NOMO-1 (cell line): Measurements from ENCODE around the gene HNRNPM.

ENCODE experiments used
- DNase-seq, 2 experiments: peaks; one replicate each; lab custom pipeline; 2025; ENCODE audit not compliant: unreplicated experiment in 2 of 2; lab: John Stamatoyannopoulos, UW

HNRNPM gene

GRCh38 chr19:8485561-8486371 is 41.0 kb downstream of the HNRNPM start:
- DNase-seq = no peak

GRCh38 chr19:8486661-8487136 is 41.9 kb downstream of the HNRNPM start:
- no peak for DNase-seq

GRCh38 chr19:8487137-8487851 is 42.5 kb downstream of the HNRNPM start:
- DNase-seq = peak; percentile 96 to 98

- no peak for DNase-seq
These were observed 43.6 kb downstream of the HNRNPM start for GRCh38 chr19:8488365-8488764.

GRCh38 chr19:8489561-8490394 is 45.0 kb downstream of the HNRNPM start:
- no peak for DNase-seq

- no peak for DNase-seq
These were observed 45.6 kb downstream of the HNRNPM start for GRCh38 chr19:8490395-8490760.

- no peak for DNase-seq
These were observed 46.1 kb downstream of the HNRNPM start for GRCh38 chr19:8490873-8491272.

GRCh38 chr19:8491574-8491973 is 46.8 kb downstream of the HNRNPM start:
- no peak for DNase-seq

- DNase-seq = peak; percentile 91 to 93
These were observed 49.4 kb downstream of the HNRNPM start for GRCh38 chr19:8494158-8494557.

- DNase-seq = no peak
These were observed 53.5 kb downstream of the HNRNPM start for GRCh38 chr19:8498295-8498694.

- DNase-seq = no peak
These were observed 54.5 kb downstream of the HNRNPM start for GRCh38 chr19:8499048-8499833.

GRCh38 chr19:8500158-8500557 is 55.4 kb downstream of the HNRNPM start:
- DNase-seq = peak; percentile 81 to 92

GRCh38 chr19:8501516-8501915 is 56.7 kb downstream of the HNRNPM start:
- peak in 1 of 2 experiments; percentile 27 for DNase-seq

GRCh38 chr19:8501981-8502380 is 57.2 kb downstream of the HNRNPM start:
- no peak for DNase-seq

GRCh38 chr19:8503510-8503909 is 58.7 kb downstream of the HNRNPM start:
- DNase-seq = no peak

- DNase-seq = peak; percentile 25 to 29
These were observed 59.4 kb downstream of the HNRNPM start for GRCh38 chr19:8504171-8504570.

GRCh38 chr19:8504919-8505318 is 60.1 kb downstream of the HNRNPM start:
- DNase-seq = no peak

GRCh38 chr19:8505680-8506401 is 61.1 kb downstream of the HNRNPM start:
- peak; percentile 61 to 69 for DNase-seq

- DNase-seq = no peak
These were observed 61.7 kb downstream of the HNRNPM start for GRCh38 chr19:8506402-8506957.
